Mesenchymal stem cell (in vitro differentiated cells and primary cell): ENCODE results near the gene DNAJC15.

ENCODE experiments used
- DNase-seq: peaks from one replicate; pipeline ENCODE4 v3.0.0-alpha.2; 2013
- H2AFZ ChIP-seq: one replicate; pipeline ENCODE4 v1.6.1; 2013; ENCODE audit warnings: low read depth, mild to moderate bottlenecking, control low read depth, inconsistent platforms, low read length, moderate library complexity
- H2AK5ac ChIP-seq: 2 replicates; pipeline ENCODE4 v1.6.1; 2013; ENCODE audit warnings: low read length, moderate library complexity, mild to moderate bottlenecking, inconsistent platforms; ENCODE audit not compliant: severe bottlenecking
- H2BK120ac ChIP-seq: one replicate; pipeline ENCODE4 v1.6.1; 2013; ENCODE audit warnings: low read depth, mild to moderate bottlenecking, inconsistent platforms, low read length, moderate library complexity
- H2BK12ac ChIP-seq, 2 experiments: one replicate each; pipeline ENCODE4 v1.6.1; 2013; ENCODE audit warnings: inconsistent platforms in 2 of 2, low read length in 2 of 2, mild to moderate bottlenecking in 2 of 2, moderate library complexity in 2 of 2, control low read depth in 1 of 2
- H2BK15ac ChIP-seq: one replicate; pipeline ENCODE4 v1.6.1; 2013; ENCODE audit warnings: mild to moderate bottlenecking, low read depth, inconsistent platforms; ENCODE audit not compliant: poor library complexity, severe bottlenecking
- H2BK5ac ChIP-seq: 2 replicates; pipeline ENCODE4 v1.6.1; 2013; ENCODE audit warnings: low read depth, mild to moderate bottlenecking, low read length, control low read depth, inconsistent platforms; ENCODE audit not compliant: poor library complexity, severe bottlenecking
- H3K14ac ChIP-seq, 2 experiments: one replicate each; pipeline ENCODE4 v1.6.1; 2013; ENCODE audit warnings: inconsistent platforms in 2 of 2, low read length in 2 of 2, control low read depth in 1 of 2, mild to moderate bottlenecking in 1 of 2, moderate library complexity in 1 of 2
- H3K18ac ChIP-seq, 2 experiments: one replicate each; pipeline ENCODE4 v1.6.1; 2013; ENCODE audit warnings: inconsistent platforms in 2 of 2, low read length in 2 of 2, control low read depth in 1 of 2, low read depth in 1 of 2, mild to moderate bottlenecking in 1 of 2
- H3K23ac ChIP-seq, 2 experiments: one replicate each; pipeline ENCODE4 v1.6.1; 2013; ENCODE audit warnings: inconsistent platforms in 2 of 2, low read length in 2 of 2, mild to moderate bottlenecking in 2 of 2, moderate library complexity in 2 of 2, control low read depth in 1 of 2
- H3K27ac ChIP-seq: 2 replicates; pipeline ENCODE4 v1.5.1; 2013; ENCODE audit warnings: mild to moderate bottlenecking, moderate library complexity, low read length, control low read depth, inconsistent platforms; ENCODE audit not compliant: poor library complexity, severe bottlenecking
- H3K27me3 ChIP-seq, 2 experiments: 2 replicates each; pipeline versions ENCODE4 v1.6.1 to v1.7.0; 2013; ENCODE audit warnings: low read length in 2 of 2, mild to moderate bottlenecking in 2 of 2, moderate library complexity in 2 of 2, control low read depth in 1 of 2, inconsistent platforms in 1 of 2; ENCODE audit not compliant: control insufficient read depth in 1 of 2, insufficient read depth in 1 of 2
- H3K36me3 ChIP-seq, 2 experiments: 2 replicates each; pipeline versions ENCODE4 v1.6.1 to v1.7.0; 2013; ENCODE audit warnings: low read length in 2 of 2, control low read depth in 1 of 2, inconsistent platforms in 1 of 2, low read depth in 1 of 2, mild to moderate bottlenecking in 1 of 2; ENCODE audit not compliant: insufficient read depth in 2 of 2, control insufficient read depth in 1 of 2
- H3K4ac ChIP-seq, 2 experiments: one replicate each; pipeline ENCODE4 v1.6.1; 2013; ENCODE audit warnings: inconsistent platforms in 2 of 2, low read length in 2 of 2, mild to moderate bottlenecking in 2 of 2, moderate library complexity in 2 of 2, control low read depth in 1 of 2, low read depth in 1 of 2
- H3K4me1 ChIP-seq: 2 replicates; pipeline ENCODE4 v1.6.1; 2013; ENCODE audit warnings: low read depth, low read length, control low read depth; ENCODE audit not compliant: control insufficient read depth, insufficient read depth
- H3K4me2 ChIP-seq: 2 replicates; pipeline ENCODE4 v1.6.1; 2013; ENCODE audit warnings: low read length, mild to moderate bottlenecking, inconsistent platforms; ENCODE audit not compliant: poor library complexity, severe bottlenecking
- H3K4me3 ChIP-seq, 2 experiments: 2 replicates each; pipeline versions ENCODE4 v1.5.1 to v1.7.0; 2013; ENCODE audit warnings: low read length in 2 of 2, mild to moderate bottlenecking in 2 of 2, control low read depth in 1 of 2, low read depth in 1 of 2; ENCODE audit not compliant: insufficient read depth in 1 of 2
- H3K79me1 ChIP-seq: replicated peaks from 2 replicates; pipeline ENCODE4 v1.6.1; 2013; ENCODE audit warnings: mild to moderate bottlenecking, control low read depth, low read length, inconsistent platforms; ENCODE audit not compliant: poor library complexity, severe bottlenecking
- H3K9ac ChIP-seq: 2 replicates; pipeline ENCODE4 v1.7.0; 2013; ENCODE audit warnings: mild to moderate bottlenecking, low read length, moderate library complexity
- H3K9me3 ChIP-seq: 2 replicates; pipeline ENCODE4 v1.7.0; 2013; ENCODE audit warnings: mild to moderate bottlenecking, low read length; ENCODE audit not compliant: control insufficient read depth
- H4K8ac ChIP-seq: one replicate; pipeline ENCODE4 v1.6.1; 2013; ENCODE audit warnings: inconsistent platforms, mild to moderate bottlenecking, low read length, moderate library complexity
- H4K91ac ChIP-seq: one replicate; pipeline ENCODE4 v1.6.1; 2013; ENCODE audit warnings: mild to moderate bottlenecking, low read length, inconsistent platforms
- WGBS: methylation state at CpG from one replicate; pipeline ENCODE4 v1.1.7; 2013; ENCODE audit warnings: mixed read lengths; 5-methylcytosine and 5-hydroxymethylcytosine counted together

The DNAJC15 gene

DNA sequence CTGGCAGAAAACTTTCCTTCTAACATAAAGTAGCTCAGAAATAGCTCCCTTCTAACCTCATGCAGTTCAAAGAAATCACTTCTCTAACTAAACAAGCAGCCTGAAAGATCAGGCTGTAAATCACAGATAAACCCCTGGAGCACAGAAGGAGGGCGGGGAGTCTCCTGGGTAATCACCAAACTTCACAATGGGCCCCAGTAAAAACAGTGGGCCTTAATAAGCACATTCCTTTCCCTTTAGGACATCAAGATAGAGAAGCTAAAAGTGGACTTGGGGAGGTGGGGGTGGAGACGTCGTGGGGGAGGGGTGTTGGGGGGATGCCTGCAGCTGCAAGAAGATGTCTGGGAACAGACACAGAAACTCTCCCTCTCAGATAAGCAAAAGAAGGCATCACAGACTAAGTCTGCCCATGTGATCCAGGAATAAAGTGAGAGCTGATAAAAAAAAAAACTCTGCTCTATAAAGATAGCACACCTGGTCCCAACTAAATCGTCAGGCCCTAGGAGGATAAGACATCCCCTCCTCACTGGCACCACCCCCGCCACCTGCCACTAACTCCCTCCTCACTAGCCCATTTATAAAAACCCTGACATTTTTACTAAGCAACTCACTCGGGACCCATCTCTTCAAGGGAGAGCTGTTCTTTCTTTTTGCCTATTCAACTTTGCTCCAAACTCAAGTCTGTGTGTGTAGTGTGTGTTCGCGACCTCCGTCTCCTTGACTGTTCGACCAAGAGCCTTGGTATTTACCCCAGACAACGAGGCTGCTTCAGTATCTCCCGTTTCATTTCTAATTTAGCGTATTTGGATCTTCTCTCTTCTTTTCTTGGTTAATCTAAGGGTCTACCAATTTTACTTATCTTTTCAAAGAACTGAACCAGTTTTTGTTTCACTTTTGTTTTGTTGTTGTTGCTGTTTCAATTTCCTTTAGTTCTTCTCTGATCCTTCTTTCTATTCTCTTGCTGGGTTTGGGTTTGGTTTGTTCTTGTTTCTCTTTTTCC, 31.7 kb downstream of the DNAJC15 start:
- H3K4me2 ChIP-seq = peak overlapping the region; percentile 62
- H2AK5ac ChIP-seq = no peak overlapping the region
- H3K79me1 ChIP-seq = no peaks in the 10 kb centered on the region
- H2BK5ac ChIP-seq = peak overlapping the region; percentile 77
- H3K27ac ChIP-seq = peak overlapping the region; percentile 90
- no peak overlapping the region for H3K14ac ChIP-seq
- peak overlapping the region; percentile 57 to 89 for H3K18ac ChIP-seq
- peak overlapping the region; percentile 9 to 89 for H3K4ac ChIP-seq
- no peak overlapping the region for H2BK15ac ChIP-seq
- H3K9ac ChIP-seq = peak overlapping the region; percentile 100
- peak overlapping the region in 1 of 2 experiments; percentile 94 for H3K4me3 ChIP-seq
- H3K9me3 ChIP-seq = peaks cover 4% of the 10 kb centered on the region
- peaks cover 5% of the 10 kb centered on the region for H3K4me1 ChIP-seq
- peak overlapping the region; percentile 69 for H2AFZ ChIP-seq
- H2BK120ac ChIP-seq = peak overlapping the region; percentile 95
- no peak overlapping the region for H4K8ac ChIP-seq
- peak; percentile 80 for DNase-seq
- H4K91ac ChIP-seq = no peak overlapping the region
- H2BK12ac ChIP-seq = peak overlapping the region in 1 of 2 experiments; percentile 83
- H3K36me3 ChIP-seq = no peaks in the 10 kb centered on the region
- WGBS = 2% methylated on average over 7 of the region's 13 CpGs
- no peak overlapping the region for H3K23ac ChIP-seq
- H3K27me3 ChIP-seq = no peaks in the 10 kb centered on the region

GRCh38 chr13:43057653-43058317, 34.4 kb downstream of the DNAJC15 start:
- Histone ChIP-seq H3K27ac (peak overlapping the region; percentile 3), H2AK5ac (peak overlapping the region; percentile 3), H2BK120ac (no peak overlapping the region), H2BK15ac (no peak overlapping the region), H3K4ac (no peak overlapping the region), H3K27me3 (no peaks in the 10 kb centered on the region), H4K91ac (no peak overlapping the region), H3K4me1 (peaks cover 5% of the 10 kb centered on the region), H4K8ac (no peak overlapping the region), H3K36me3 (no peaks in the 10 kb centered on the region), H2AFZ (no peak overlapping the region), H3K4me3 (no peak overlapping the region), H3K9me3 (peaks cover 4% of the 10 kb centered on the region), H2BK12ac (peak overlapping the region; percentile 18 to 73), H3K9ac (no peak overlapping the region), H3K4me2 (no peak overlapping the region), H3K18ac (peak overlapping the region in 1 of 2 experiments; percentile 28), H3K23ac (no peak overlapping the region), H3K79me1 (no peaks in the 10 kb centered on the region), H2BK5ac (no peak overlapping the region), H3K14ac (no peak overlapping the region)
- WGBS = 47% methylated on average over 3 of the region's 3 CpGs
- DNase-seq = peak; percentile 18

DNA sequence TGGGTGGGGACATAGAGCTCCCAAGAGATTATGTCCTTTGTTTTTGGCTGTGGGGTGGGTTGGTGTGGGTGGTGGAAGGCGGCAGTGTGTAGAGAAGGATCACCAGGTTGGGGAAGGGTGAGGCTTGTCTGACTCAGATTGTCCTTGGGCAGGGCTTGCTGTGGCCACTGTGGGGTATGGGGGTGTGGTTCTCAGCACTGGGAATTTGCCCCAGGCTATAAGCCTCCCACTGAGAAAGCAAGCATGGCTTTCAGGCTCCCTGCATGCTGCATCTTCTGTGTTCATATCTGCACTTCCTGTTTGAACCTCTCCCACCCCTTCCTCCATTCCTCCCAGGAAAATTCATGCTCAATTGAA, 34.9 kb downstream of the DNAJC15 start:
- Histone ChIP-seq H2AK5ac (no peak overlapping the region), H4K91ac (peak overlapping the region; percentile 23), H3K36me3 (no peaks in the 10 kb centered on the region), H3K27me3 (no peaks in the 10 kb centered on the region), H2BK5ac (no peak overlapping the region), H3K27ac (peak overlapping the region; percentile 3), H3K79me1 (no peaks in the 10 kb centered on the region), H2BK12ac (peak overlapping the region in 1 of 2 experiments; percentile 73), H3K14ac (no peak overlapping the region), H2AFZ (no peak overlapping the region), H2BK120ac (no peak overlapping the region), H3K9ac (no peak overlapping the region), H2BK15ac (no peak overlapping the region), H3K4ac (no peak overlapping the region), H4K8ac (no peak overlapping the region), H3K9me3 (peaks cover under 1% of the 10 kb centered on the region), H3K18ac (peak overlapping the region in 1 of 2 experiments; percentile 37), H3K4me1 (peaks cover 5% of the 10 kb centered on the region), H3K23ac (no peak overlapping the region), H3K4me2 (no peak overlapping the region), H3K4me3 (no peak overlapping the region)
- 88% methylated on average over 1 of the region's 1 CpG for WGBS
- peak; percentile 48 for DNase-seq

- H3K4me2 ChIP-seq = no peak overlapping the region
- H2BK120ac ChIP-seq = peak overlapping the region; percentile 5
- H3K4me1 ChIP-seq = peaks cover 5% of the 10 kb centered on the region
- no peak overlapping the region for H3K4ac ChIP-seq
- no peak overlapping the region for H4K91ac ChIP-seq
- no peak overlapping the region for H3K9ac ChIP-seq
- H2AK5ac ChIP-seq = no peak overlapping the region
- no peaks in the 10 kb centered on the region for H3K36me3 ChIP-seq
- H3K23ac ChIP-seq = no peak overlapping the region
- H4K8ac ChIP-seq = no peak overlapping the region
- WGBS = 68% methylated on average over 6 of the region's 6 CpGs
- no peak overlapping the region for H3K4me3 ChIP-seq
- H3K14ac ChIP-seq = no peak overlapping the region
- H2BK15ac ChIP-seq = no peak overlapping the region
- H3K9me3 ChIP-seq = no peaks in the 10 kb centered on the region
- no peak overlapping the region for H3K18ac ChIP-seq
- H3K79me1 ChIP-seq = no peaks in the 10 kb centered on the region
- H3K27ac ChIP-seq = peak overlapping the region; percentile 47
- H2BK5ac ChIP-seq = no peak overlapping the region
- DNase-seq = peak; percentile 37
- H3K27me3 ChIP-seq = no peaks in the 10 kb centered on the region
- no peak overlapping the region for H2AFZ ChIP-seq
- H2BK12ac ChIP-seq = no peak overlapping the region
Observed at GRCh38 chr13:43058831-43059230, 35.4 kb downstream of the DNAJC15 start.
